ENCODE results near the gene CRBN.

- TF ChIP-seq EZH2phosphoT487 (IDR thresholded peaks at IDR 0.05; ENCODE audit: insufficient read depth, low read depth) (no peak), EZH2 (IDR thresholded peaks at IDR 0.05; ENCODE audit: insufficient read depth, poor library complexity, severe bottlenecking) (no peak)
Measured at GRCh38 chr3:3191675-3192285, 12.3 kb upstream of the CRBN start.
